ENCODE measurements around the gene PLCH1.

The PLCH1 gene

DNA sequence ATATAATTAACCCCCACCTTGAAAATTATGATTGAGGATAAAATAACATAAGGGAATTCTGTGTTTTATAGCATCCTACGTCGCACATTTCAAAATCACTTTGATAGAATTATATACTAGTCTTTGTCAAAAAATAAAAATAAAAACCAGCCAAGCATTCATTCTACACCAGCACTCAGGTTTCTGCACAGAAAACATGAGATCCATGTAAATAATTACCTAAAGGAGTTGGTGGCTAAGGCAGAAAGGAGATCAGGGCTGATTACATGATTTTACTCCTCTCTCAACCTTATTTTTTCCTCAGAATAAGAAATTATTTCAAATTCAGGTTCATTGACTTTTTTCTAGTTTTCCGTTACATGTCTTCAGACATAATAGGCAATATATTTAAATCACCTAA lies 194.5 kb downstream of the PLCH1 start:
- H3K9ac ChIP-seq (ENCODE audit: low read depth, low read length): no peak overlapping the region
- ATAC-seq (ENCODE audit: insufficient read depth, low read depth) (no peak), DNase-seq (no peak)
- peaks cover 71% of the 10 kb centered on the region for H3K4me1 ChIP-seq (ENCODE audit: insufficient read depth, low read length)
- H3K4me3 ChIP-seq (ENCODE audit: low read depth in 1 of 2, low read length in 2 of 2): peak overlapping the region in 1 of 2 experiments; percentile 37; a peak in 1 of 4 replicates
- TF ChIP-seq, protein P1, sequence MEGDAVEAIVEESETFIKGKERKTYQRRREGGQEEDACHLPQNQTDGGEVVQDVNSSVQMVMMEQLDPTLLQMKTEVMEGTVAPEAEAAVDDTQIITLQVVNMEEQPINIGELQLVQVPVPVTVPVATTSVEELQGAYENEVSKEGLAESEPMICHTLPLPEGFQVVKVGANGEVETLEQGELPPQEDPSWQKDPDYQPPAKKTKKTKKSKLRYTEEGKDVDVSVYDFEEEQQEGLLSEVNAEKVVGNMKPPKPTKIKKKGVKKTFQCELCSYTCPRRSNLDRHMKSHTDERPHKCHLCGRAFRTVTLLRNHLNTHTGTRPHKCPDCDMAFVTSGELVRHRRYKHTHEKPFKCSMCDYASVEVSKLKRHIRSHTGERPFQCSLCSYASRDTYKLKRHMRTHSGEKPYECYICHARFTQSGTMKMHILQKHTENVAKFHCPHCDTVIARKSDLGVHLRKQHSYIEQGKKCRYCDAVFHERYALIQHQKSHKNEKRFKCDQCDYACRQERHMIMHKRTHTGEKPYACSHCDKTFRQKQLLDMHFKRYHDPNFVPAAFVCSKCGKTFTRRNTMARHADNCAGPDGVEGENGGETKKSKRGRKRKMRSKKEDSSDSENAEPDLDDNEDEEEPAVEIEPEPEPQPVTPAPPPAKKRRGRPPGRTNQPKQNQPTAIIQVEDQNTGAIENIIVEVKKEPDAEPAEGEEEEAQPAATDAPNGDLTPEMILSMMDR (IDR thresholded peaks at IDR 0.05; ENCODE audit: borderline replicate concordance, extremely low read depth, low read length, poor library complexity, severe bottlenecking): no peak
- TF ChIP-seq EZH2 (IDR thresholded peaks at IDR 0.05; ENCODE audit: borderline replicate concordance, low read depth, low read length, severe bottlenecking): no peak
- no peaks in the 10 kb centered on the region for H4K20me1 ChIP-seq (ENCODE audit: insufficient read depth, low read length)
- peaks cover 67% of the 10 kb centered on the region for H3K79me2 ChIP-seq (ENCODE audit: insufficient read depth, low read length)
- H3K4me2 ChIP-seq (ENCODE audit: insufficient read depth, low read length): peak overlapping the region; percentile 63; the same call in 1 of the 2 replicates
- no peak overlapping the region for H2AFZ ChIP-seq (ENCODE audit: low read depth, low read length)
- peak overlapping the region; percentile 51; the same call in 1 of the 2 replicates for H3K27ac ChIP-seq (ENCODE audit: low read length)
- peaks cover 56% of the 10 kb centered on the region for H3K36me3 ChIP-seq (ENCODE audit: insufficient read depth, low read length)
- no peaks in the 10 kb centered on the region for H3K27me3 ChIP-seq (ENCODE audit: insufficient read depth, low read length, poor library complexity)
- H3K9me3 ChIP-seq (ENCODE audit: insufficient read depth, low read length, severe bottlenecking): peaks cover 5% of the 10 kb centered on the region

DNA sequence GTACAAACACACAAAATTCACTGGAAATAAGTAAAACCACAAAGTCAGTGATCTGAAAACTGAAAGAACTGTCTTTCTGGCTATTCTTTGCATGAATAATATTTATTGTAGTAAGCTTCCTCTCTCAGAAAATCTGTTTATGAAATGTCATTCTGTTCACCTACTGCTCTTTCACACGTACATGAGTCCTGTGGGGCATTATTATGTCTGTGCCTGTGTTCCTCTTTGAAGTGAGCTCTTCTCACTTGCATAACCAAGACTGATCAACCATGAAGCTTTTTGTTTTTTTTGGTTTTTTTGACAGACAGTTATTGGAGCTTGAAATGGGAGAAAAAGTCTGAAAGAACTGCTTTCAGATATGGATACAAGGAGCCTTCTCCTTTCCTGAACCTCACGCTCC lies 195.8 kb downstream of the PLCH1 start:
- Histone ChIP-seq H3K4me3 (ENCODE audit: low read depth in 1 of 2, low read length in 2 of 2) (no peak overlapping the region), H3K9me3 (ENCODE audit: insufficient read depth, low read length, severe bottlenecking) (peaks cover 5% of the 10 kb centered on the region), H2AFZ (ENCODE audit: low read depth, low read length) (no peak overlapping the region), H4K20me1 (ENCODE audit: insufficient read depth, low read length) (no peaks in the 10 kb centered on the region), H3K79me2 (ENCODE audit: insufficient read depth, low read length) (peaks cover 60% of the 10 kb centered on the region), H3K27ac (ENCODE audit: low read length) (peak overlapping the region; percentile 68), H3K27me3 (ENCODE audit: insufficient read depth, low read length, poor library complexity) (no peaks in the 10 kb centered on the region), H3K9ac (ENCODE audit: low read depth, low read length) (no peak overlapping the region), H3K36me3 (ENCODE audit: insufficient read depth, low read length) (peaks cover 56% of the 10 kb centered on the region), H3K4me2 (ENCODE audit: insufficient read depth, low read length) (peak overlapping the region; percentile 39; the same call in 1 of the 2 replicates), H3K4me1 (ENCODE audit: insufficient read depth, low read length) (peaks cover 58% of the 10 kb centered on the region)
- no peak for ATAC-seq (ENCODE audit: insufficient read depth, low read depth)
- TF ChIP-seq, protein P1 (IDR thresholded peaks at IDR 0.05; ENCODE audit: borderline replicate concordance, extremely low read depth, low read length, poor library complexity, severe bottlenecking): no peak
- TF ChIP-seq EZH2 (IDR thresholded peaks at IDR 0.05; ENCODE audit: borderline replicate concordance, low read depth, low read length, severe bottlenecking): no peak
- no peak for DNase-seq

DNA sequence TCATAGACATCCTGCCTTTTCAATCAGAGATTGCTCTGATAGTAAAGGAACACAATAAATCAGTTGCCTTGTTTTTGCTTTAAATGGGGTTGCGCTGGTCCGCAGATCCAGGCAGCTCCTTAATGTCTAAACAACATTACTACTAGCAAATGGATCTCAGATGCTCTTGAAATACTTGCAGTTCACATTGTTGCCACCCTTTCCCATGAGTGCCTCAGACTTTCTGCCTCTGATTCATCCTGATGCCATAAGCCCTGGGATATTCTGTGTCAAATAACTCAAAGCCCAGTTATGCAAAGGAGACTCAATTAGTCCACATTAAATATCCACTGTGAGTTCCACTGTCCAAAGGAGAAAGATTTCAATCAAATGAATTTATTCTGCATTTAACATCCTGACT lies 196.7 kb downstream of the PLCH1 start:
- Histone ChIP-seq H3K4me3 (ENCODE audit: low read depth in 1 of 2, low read length in 2 of 2) (no peak overlapping the region), H3K4me2 (ENCODE audit: insufficient read depth, low read length) (no peak overlapping the region)

More for the DNA sequence above, 196.7 kb downstream of the PLCH1 start:
- Histone ChIP-seq H3K9ac (ENCODE audit: low read depth, low read length) (no peak overlapping the region), H3K27ac (ENCODE audit: low read length) (no peak overlapping the region; the same call in 1 of the 2 replicates), H3K9me3 (ENCODE audit: insufficient read depth, low read length, severe bottlenecking) (peaks cover 5% of the 10 kb centered on the region), H3K27me3 (ENCODE audit: insufficient read depth, low read length, poor library complexity) (no peaks in the 10 kb centered on the region), H3K4me1 (ENCODE audit: insufficient read depth, low read length) (peaks cover 49% of the 10 kb centered on the region), H3K36me3 (ENCODE audit: insufficient read depth, low read length) (peaks cover 51% of the 10 kb centered on the region), H2AFZ (ENCODE audit: low read depth, low read length) (no peak overlapping the region), H3K79me2 (ENCODE audit: insufficient read depth, low read length) (peaks cover 52% of the 10 kb centered on the region), H4K20me1 (ENCODE audit: insufficient read depth, low read length) (no peaks in the 10 kb centered on the region)
- ATAC-seq (ENCODE audit: insufficient read depth, low read depth) (no peak), DNase-seq (no peak)
- TF ChIP-seq, protein P1 (IDR thresholded peaks at IDR 0.05; ENCODE audit: borderline replicate concordance, extremely low read depth, low read length, poor library complexity, severe bottlenecking): no peak
- no peak for TF ChIP-seq EZH2 (IDR thresholded peaks at IDR 0.05; ENCODE audit: borderline replicate concordance, low read depth, low read length, severe bottlenecking)

Measured in DND-41 (cell line).